Stimulated activated memory B cell treated with anti-CD40 and anti-IgM and Interleukin-4, amounts not matched to agents 10 μg/mL and 1 μg/mL and 100 μg/mL, for 72 hours (primary cell): ENCODE data around the gene DYNC1I1.

Source experiments
- ATAC-seq: fragments of 150-1000 bp; cut with Tn5 transposase; 2 replicates; pipeline ENCODE4 v1.10.0; 2021
- H3K27ac Mint-ChIP-seq: one replicate; pipeline ENCODE4 v1.8.0; 2022; ENCODE audit warnings: mild to moderate bottlenecking, mixed read lengths
- H3K27me3 Mint-ChIP-seq: one replicate; pipeline ENCODE4 v1.8.0; 2022; ENCODE audit warnings: mixed read lengths
- H3K36me3 Mint-ChIP-seq: one replicate; pipeline ENCODE4 v1.8.0; 2022; ENCODE audit warnings: mixed read lengths
- H3K4me1 Mint-ChIP-seq: one replicate; pipeline ENCODE4 v1.8.0; 2022; ENCODE audit warnings: mixed read lengths
- H3K4me3 Mint-ChIP-seq: one replicate; pipeline ENCODE4 v1.8.0; 2022; ENCODE audit warnings: mild to moderate bottlenecking, moderate library complexity, mixed read lengths
- H3K9me3 Mint-ChIP-seq: one replicate; pipeline ENCODE4 v1.8.0; 2022; ENCODE audit warnings: mixed read lengths

Gene DYNC1I1

DNA sequence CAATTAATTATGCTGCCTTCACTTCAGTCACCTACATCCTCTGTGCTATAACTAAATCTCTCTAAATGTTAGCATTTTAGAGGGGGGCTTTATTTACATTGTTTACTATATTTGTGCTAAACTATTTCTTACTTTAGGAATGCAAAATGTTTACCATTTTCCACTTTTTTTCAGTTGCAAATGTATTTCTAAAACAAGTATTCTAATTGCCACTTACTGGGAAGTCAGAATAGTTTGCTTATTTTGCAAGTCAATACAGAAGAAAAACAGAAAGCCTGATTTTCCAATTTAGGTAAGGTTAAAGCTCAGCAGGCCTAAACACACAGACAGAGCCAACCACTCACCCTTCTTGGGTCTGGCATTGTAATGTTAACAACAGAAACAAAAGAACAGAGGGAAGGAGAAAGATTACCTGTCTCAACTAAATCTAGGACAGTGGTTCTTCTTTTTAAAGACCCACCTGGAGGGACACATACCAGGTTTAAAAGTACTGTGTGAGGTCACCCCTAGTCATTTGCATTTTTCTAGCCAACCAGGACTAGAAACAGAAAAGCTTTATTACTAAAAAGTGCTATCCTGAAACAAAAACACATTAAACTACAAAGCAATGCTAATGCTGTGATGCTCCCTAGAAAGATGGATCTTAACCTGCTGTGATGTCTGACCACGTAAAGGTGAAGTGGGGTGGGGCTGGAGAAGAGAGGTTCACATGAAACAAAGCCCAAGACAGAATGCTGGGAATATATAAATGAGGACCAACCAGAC, 371.3 kb downstream of the DYNC1I1 start:
- peaks cover 60% of the 10 kb centered on the region for H3K36me3 Mint-ChIP-seq
- H3K27ac Mint-ChIP-seq = no peak overlapping the region
- no peaks in the 10 kb centered on the region for H3K4me1 Mint-ChIP-seq
- H3K27me3 Mint-ChIP-seq = no peaks in the 10 kb centered on the region
- no peak for ATAC-seq
- no peak overlapping the region for H3K4me3 Mint-ChIP-seq
- no peaks in the 10 kb centered on the region for H3K9me3 Mint-ChIP-seq

DNA sequence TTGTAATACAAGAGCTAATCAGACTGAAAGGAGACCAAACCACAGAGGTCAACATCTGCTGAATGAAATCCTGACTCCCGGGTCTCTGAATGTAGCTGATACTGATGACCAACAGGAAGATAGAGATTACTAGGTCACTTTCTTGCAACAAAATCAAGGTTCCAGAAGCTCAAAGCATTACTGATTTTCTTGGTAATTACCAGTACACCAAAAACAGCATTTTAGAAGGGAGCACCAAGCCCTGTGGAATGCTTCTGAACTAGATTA, 371.8 kb downstream of the DYNC1I1 start:
- Mint-ChIP-seq H3K4me3 (no peak overlapping the region), H3K27ac (no peak overlapping the region), H3K9me3 (no peaks in the 10 kb centered on the region), H3K4me1 (no peaks in the 10 kb centered on the region), H3K36me3 (peaks cover 65% of the 10 kb centered on the region), H3K27me3 (no peaks in the 10 kb centered on the region)
- ATAC-seq = no peak
